IMR-90 (cell line): ENCODE data around the gene BRI3BP. TPM values are rescaled to one million over a fixed set of nuclear protein-coding genes. Genes with fewer than 3 reads are reported as not detected.

Source experiments
- ATAC-seq: fragments of 200-7000 bp; cut with Tn5 transposase; 2 replicates; pipeline ENCODE4 v1.9.1; 2020; ENCODE audit warnings: low read depth, mild to moderate bottlenecking, moderate library complexity
- BruUV-seq: library from RNA; stranded (reverse); fragments of 400-500 nt; replicated peaks from 2 replicates; lab custom pipeline; 2021; lab: Mats Ljungman, UMichigan
- CTCF ChIA-PET: fragments of 300-600 bp; formaldehyde crosslinking; extraction: SDS; loops from one replicate; lab custom pipeline; 2021; ENCODE audit warnings: antibody characterized with exemption; lab: Yijun Ruan, JAX
- POLR2A ChIA-PET: fragments of 300-600 bp; sonication (Branson Sonifier 250); formaldehyde crosslinking; loops from one replicate; lab custom pipeline; 2022; ENCODE audit warnings: antibody characterized with exemption; ENCODE audit not compliant: unreplicated experiment; lab: Charles Lee
- DNase-seq: peaks from one replicate; pipeline ENCODE4 v3.0.0; 2013
- H2AFZ ChIP-seq: replicated peaks from 2 replicates; pipeline ENCODE3; 2013; ENCODE audit warnings: low read length, mild to moderate bottlenecking; ENCODE audit not compliant: poor library complexity
- H2AK5ac ChIP-seq: 2 replicates; pipeline ENCODE4 v1.6.1; 2013; ENCODE audit warnings: low read depth, low read length, inconsistent platforms
- H2AK9ac ChIP-seq: replicated peaks from 2 replicates; pipeline ENCODE3; 2013; ENCODE audit warnings: mild to moderate bottlenecking, low read depth, low read length, moderate library complexity; ENCODE audit not compliant: poor library complexity
- H2BK120ac ChIP-seq: 2 replicates; pipeline ENCODE4 v1.6.1; 2013; ENCODE audit warnings: low read depth, low read length, inconsistent platforms
- H2BK15ac ChIP-seq: 3 replicates; pipeline ENCODE4 v1.6.1; 2013; ENCODE audit warnings: low read depth, low read length, inconsistent platforms
- H2BK20ac ChIP-seq: 2 replicates; pipeline ENCODE4 v1.6.1; 2013; ENCODE audit warnings: low read depth, mild to moderate bottlenecking, inconsistent platforms, low read length, moderate library complexity
- H2BK5ac ChIP-seq: 2 replicates; pipeline ENCODE4 v1.6.1; 2013; ENCODE audit warnings: mild to moderate bottlenecking, low read depth, low read length, inconsistent platforms; ENCODE audit not compliant: poor library complexity, severe bottlenecking
- H3K14ac ChIP-seq: replicated peaks from 2 replicates; pipeline ENCODE4 v1.6.1; 2013; ENCODE audit warnings: low read depth, low read length, inconsistent platforms
- H3K18ac ChIP-seq: 2 replicates; pipeline ENCODE4 v1.6.1; 2013; ENCODE audit warnings: low read depth, low read length, control low read depth
- H3K23ac ChIP-seq: 2 replicates; pipeline ENCODE4 v1.6.1; 2013; ENCODE audit warnings: low read depth, low read length, inconsistent platforms
- H3K27ac ChIP-seq: 2 replicates; pipeline ENCODE4 v1.5.1; 2013; ENCODE audit warnings: mild to moderate bottlenecking, control low read depth, low read length; ENCODE audit not compliant: insufficient read depth
- H3K27me3 ChIP-seq: 2 replicates; pipeline ENCODE4 v1.6.1; 2013; ENCODE audit warnings: low read length; ENCODE audit not compliant: control insufficient read depth, insufficient read depth
- H3K36me3 ChIP-seq: 2 replicates; pipeline ENCODE4 v1.6.1; 2013; ENCODE audit warnings: low read length, mixed read lengths; ENCODE audit not compliant: control insufficient read depth, insufficient read depth
- H3K4ac ChIP-seq: 2 replicates; pipeline ENCODE4 v1.6.1; 2013; ENCODE audit warnings: low read depth, low read length, inconsistent platforms
- H3K4me1 ChIP-seq: 2 replicates; pipeline ENCODE4 v1.6.1; 2013; ENCODE audit warnings: low read length, mixed read lengths; ENCODE audit not compliant: control insufficient read depth, insufficient read depth
- H3K4me2 ChIP-seq: 2 replicates; pipeline ENCODE4 v1.6.1; 2013; ENCODE audit warnings: low read depth, mild to moderate bottlenecking, control low read depth, low read length, moderate library complexity
- H3K4me3 ChIP-seq: 2 replicates; pipeline ENCODE4 v1.5.1; 2013; ENCODE audit warnings: low read depth, mild to moderate bottlenecking, control low read depth, low read length, moderate library complexity; ENCODE audit not compliant: insufficient read depth
- H3K56ac ChIP-seq: 2 replicates; pipeline ENCODE4 v1.6.1; 2013; ENCODE audit warnings: low read length, inconsistent platforms; ENCODE audit not compliant: insufficient read depth; ENCODE audit errors: extremely low read depth
- H3K79me1 ChIP-seq, 2 experiments: 2 replicates each; pipeline ENCODE4 v1.6.1; 2013; ENCODE audit warnings: low read length in 2 of 2, inconsistent platforms in 1 of 2, low read depth in 1 of 2
- H3K9ac ChIP-seq: 2 replicates; pipeline ENCODE4 v1.6.1; 2013; ENCODE audit warnings: low read depth, low read length, control low read depth
- H3K9me1 ChIP-seq: 2 replicates; pipeline ENCODE4 v1.6.1; 2013; ENCODE audit warnings: low read length, inconsistent platforms; ENCODE audit not compliant: insufficient read depth
- H3K9me3 ChIP-seq: 2 replicates; pipeline ENCODE4 v1.6.1; 2013; ENCODE audit warnings: low read length; ENCODE audit not compliant: control insufficient read depth, insufficient read depth
- H4K20me1 ChIP-seq: 2 replicates; pipeline ENCODE4 v1.6.1; 2013; ENCODE audit warnings: low read length, inconsistent platforms; ENCODE audit not compliant: insufficient read depth
- H4K5ac ChIP-seq: 2 replicates; pipeline ENCODE4 v1.6.1; 2013; ENCODE audit warnings: mild to moderate bottlenecking, low read depth, low read length, control low read depth
- H4K8ac ChIP-seq, 2 experiments: 2 replicates each; pipeline ENCODE4 v1.6.1; 2013; ENCODE audit warnings: low read depth in 2 of 2, low read length in 2 of 2, control low read depth in 1 of 2, inconsistent platforms in 1 of 2
- H4K91ac ChIP-seq: 2 replicates; pipeline ENCODE4 v1.6.1; 2013; ENCODE audit warnings: low read depth, low read length, inconsistent platforms; ENCODE audit not compliant: insufficient read depth
- POLR2A ChIP-seq: IDR thresholded peaks from 2 replicates; pipeline ENCODE4 v1.6.1; 2012; ENCODE audit warnings: mild to moderate bottlenecking, low read depth, low read length
- WGBS, 2 experiments: methylation state at CpG; one replicate each; pipeline versions ENCODE4 v1.1.5 to v1.1.7; 2013; ENCODE audit warnings: missing lambda C conversion rate in 2 of 2; ENCODE audit not compliant: insufficient read length in 1 of 2; ENCODE audit errors: extremely low coverage in 2 of 2; 5-methylcytosine and 5-hydroxymethylcytosine counted together
- dilution Hi-C: fragments of 300-500 bp; cut with HindIII; formaldehyde crosslinking; loops from one replicate; pipeline ENCODE4 v1.14.3; 2018; ENCODE audit warnings: low sequenced_read_pairs; ENCODE audit not compliant: unreplicated experiment
- in situ Hi-C: fragments of 300-500 bp; cut with MboI; formaldehyde crosslinking; loops from 3 replicates; pipeline ENCODE4 v1.14.3; 2019; ENCODE audit warnings: low sequenced_read_pairs, inconsistent platforms, mixed read lengths
- intact Hi-C: fragments of 100-400 bp; cut with micrococcal nuclease; formaldehyde crosslinking; loops from 2 replicates; pipeline ENCODE4 v1.10.0; 2022
- polyA plus RNA-seq, 3 experiments: library from polyadenylated mRNA; depleted of rRNA; stranded (reverse); fragments of >200 nt; gene quantifications; 2 replicates each; pipeline ENCODE4 v1.2.3, GENCODE V29; 2012; ENCODE audit warnings: low replicate concordance in 1 of 3
- total RNA-seq: library from RNA; depleted of rRNA; stranded (reverse); fragments of >200 nt; gene quantifications from 2 replicates; pipeline ENCODE4 v1.2.3, GENCODE V29; 2012

The BRI3BP gene
- total and polyA plus RNA-seq, 2 of the 4 experiments (the other 2 are of a cell fraction), result 2.5 to 2.8 TPM

DNA sequence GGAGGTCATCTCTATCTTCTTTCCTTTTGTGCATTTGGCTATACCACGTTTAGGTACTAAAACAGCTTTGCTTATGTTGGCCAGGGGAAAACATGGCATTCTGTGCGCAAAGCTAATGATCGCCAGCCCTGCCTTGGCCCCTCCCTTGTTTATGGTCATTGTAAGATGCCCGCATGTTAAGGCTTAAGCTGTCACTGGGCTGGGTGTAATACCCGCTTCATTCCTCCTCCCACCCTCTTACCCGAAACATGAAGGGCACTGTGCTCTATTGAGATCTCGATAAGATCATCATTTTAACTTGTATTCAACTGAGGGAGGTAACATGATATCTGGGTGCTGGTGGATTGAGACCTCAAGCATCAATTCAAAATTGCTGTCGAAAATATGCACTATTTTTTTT lies 34.7 kb downstream of the BRI3BP start:
- no peak for TF ChIP-seq POLR2A
- Histone ChIP-seq H4K20me1 (no peaks in the 10 kb centered on the region), H3K9ac (no peak overlapping the region), H3K4me1 (no peaks in the 10 kb centered on the region), H2BK15ac (no peak overlapping the region), H3K14ac (no peak overlapping the region), H4K91ac (no peak overlapping the region), H3K9me1 (no peaks in the 10 kb centered on the region), H2BK5ac (no peak overlapping the region), H3K56ac (no peak overlapping the region), H3K79me1 (no peaks in the 10 kb centered on the region), H3K23ac (no peak overlapping the region), H3K4me2 (no peak overlapping the region), H3K27me3 (no peaks in the 10 kb centered on the region), H2AK9ac (no peak overlapping the region), H2BK120ac (no peak overlapping the region), H3K18ac (no peak overlapping the region), H3K4ac (no peak overlapping the region), H4K8ac (no peak overlapping the region), H2AK5ac (no peak overlapping the region), H3K4me3 (no peak overlapping the region), H3K36me3 (peaks cover under 1% of the 10 kb centered on the region; the same call in 1 of the 2 replicates), H3K9me3 (peaks cover 2% of the 10 kb centered on the region; the same call in 1 of the 2 replicates), H2BK20ac (no peak overlapping the region), H3K27ac (no peak overlapping the region), H4K5ac (no peak overlapping the region), H2AFZ (no peak overlapping the region)
- WGBS, 2 experiments, result no CpG with 5 or more reads among the region's 8 CpGs
- intact Hi-C loops, result no loop called here
- DNase-seq, result no peak
- BruUV-seq, result no TSS peak
- ATAC-seq, result no peak
- in situ Hi-C loops, result no loop called here
- dilution Hi-C loops, result no loop called here
- ChIA-PET CTCF (no interaction called here), POLR2A (no interaction called here)
